GM18870 (cell line): Measurements from ENCODE around the gene MELTF.

Experiments used
- ATAC-seq: cut with Tn5 transposase; IDR thresholded peaks from one replicate; pipeline ENCODE4 v1.9.1; 2021; ENCODE audit warnings: moderate library complexity; ENCODE audit not compliant: unreplicated experiment

The MELTF gene

GRCh38 chr3:196995027-196995426, 34.6 kb downstream of the MELTF start:
- ATAC-seq: no peak

- ATAC-seq: no peak
These were observed 35.6 kb downstream of the MELTF start for GRCh38 chr3:196994056-196994455.

- ATAC-seq: no peak
These were observed 37.1 kb downstream of the MELTF start for GRCh38 chr3:196992461-196993065.

DNA sequence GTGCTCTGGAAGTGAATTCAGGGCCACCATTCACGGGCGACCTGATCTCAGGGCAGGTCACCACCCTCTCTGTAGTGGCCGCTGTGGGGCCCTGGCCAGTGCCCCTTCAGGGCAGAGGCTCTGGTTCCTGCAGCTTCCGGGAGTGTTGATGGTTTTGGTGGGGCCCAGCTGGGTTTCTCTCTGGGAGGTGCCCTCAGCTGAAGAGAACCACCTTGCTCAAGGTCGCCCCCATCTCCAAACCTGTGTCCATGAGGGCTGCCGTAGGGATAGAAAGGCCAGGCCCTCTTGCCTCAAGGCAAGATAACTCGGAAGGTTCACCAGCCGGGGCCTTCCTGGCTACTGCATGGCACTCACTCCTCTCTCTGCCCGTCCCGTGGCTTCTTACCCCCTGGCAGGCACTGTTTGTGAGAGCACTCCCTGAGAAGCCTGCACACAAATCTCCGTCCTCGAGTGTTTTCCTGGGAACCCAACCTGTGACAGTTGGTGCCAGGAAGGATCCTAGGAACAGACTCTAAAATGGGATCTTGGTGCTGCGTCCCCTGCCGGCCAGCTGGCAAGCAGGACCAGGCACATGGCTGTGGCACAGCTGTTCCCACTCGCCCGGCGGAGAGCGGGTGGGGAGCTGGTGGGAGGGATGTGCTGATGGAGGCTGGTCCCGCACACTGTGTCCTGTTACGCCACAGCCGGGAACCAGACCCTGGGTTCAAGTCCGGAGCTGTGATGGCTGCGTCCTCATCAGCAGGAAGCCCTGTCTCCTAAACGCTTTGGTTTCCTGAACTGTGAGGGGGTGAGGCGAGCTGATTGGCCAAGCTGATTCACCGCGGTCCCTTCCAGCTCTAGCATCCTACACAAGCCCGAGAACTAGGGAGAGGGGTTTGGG, 37.8 kb downstream of the MELTF start:
- no peak for ATAC-seq

- ATAC-seq: no peak
These were observed 39.0 kb downstream of the MELTF start for GRCh38 chr3:196990601-196991007.

DNA sequence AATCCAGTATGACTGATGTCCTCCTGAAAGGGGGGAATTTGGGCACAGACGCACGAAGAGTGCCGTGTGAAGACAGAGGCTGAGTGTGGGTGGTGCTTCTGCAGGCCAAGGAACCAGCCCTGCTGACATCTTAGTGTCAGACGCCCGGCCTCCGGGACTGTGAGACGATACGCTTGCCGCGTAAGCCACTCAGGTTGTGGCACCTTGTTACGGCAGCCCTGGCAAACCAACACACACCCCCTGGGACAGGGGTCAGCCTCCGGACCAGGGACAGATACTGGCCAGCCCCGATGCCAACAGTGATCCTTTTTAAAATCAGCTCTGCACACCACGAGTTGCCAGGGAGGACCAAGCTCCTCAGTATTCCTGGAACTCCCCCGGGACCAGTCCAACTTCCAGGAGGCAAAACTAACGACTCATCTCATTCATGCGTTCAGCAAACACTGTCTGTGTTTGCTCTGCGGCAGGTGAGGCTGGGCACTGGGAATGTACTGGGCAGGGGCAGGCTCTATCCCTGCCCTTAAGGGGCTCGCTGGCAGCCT, 39.8 kb downstream of the MELTF start:
- no peak for ATAC-seq

- ATAC-seq: no peak
These were observed 41.2 kb downstream of the MELTF start for GRCh38 chr3:196988241-196989029.

DNA sequence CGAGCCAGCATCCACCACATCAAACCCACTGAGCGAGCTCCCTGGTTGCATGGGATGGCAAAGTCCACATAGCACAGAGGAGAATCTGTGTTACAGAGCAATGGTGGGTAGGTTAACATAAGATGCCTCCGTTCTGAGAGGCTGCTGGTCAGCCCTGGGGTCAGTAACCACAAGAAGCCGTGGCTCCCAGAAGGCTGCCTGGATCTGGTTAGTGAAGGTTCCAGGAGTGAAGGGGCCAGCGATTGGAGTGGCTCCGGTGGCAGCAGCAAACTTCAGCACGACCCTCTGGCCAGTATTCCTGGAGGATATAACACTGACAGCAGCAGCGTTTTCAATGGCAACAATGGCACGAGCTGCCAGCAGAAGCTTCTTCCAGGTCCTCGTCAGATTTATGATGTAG, 42.6 kb downstream of the MELTF start:
- no peak for ATAC-seq

DNA sequence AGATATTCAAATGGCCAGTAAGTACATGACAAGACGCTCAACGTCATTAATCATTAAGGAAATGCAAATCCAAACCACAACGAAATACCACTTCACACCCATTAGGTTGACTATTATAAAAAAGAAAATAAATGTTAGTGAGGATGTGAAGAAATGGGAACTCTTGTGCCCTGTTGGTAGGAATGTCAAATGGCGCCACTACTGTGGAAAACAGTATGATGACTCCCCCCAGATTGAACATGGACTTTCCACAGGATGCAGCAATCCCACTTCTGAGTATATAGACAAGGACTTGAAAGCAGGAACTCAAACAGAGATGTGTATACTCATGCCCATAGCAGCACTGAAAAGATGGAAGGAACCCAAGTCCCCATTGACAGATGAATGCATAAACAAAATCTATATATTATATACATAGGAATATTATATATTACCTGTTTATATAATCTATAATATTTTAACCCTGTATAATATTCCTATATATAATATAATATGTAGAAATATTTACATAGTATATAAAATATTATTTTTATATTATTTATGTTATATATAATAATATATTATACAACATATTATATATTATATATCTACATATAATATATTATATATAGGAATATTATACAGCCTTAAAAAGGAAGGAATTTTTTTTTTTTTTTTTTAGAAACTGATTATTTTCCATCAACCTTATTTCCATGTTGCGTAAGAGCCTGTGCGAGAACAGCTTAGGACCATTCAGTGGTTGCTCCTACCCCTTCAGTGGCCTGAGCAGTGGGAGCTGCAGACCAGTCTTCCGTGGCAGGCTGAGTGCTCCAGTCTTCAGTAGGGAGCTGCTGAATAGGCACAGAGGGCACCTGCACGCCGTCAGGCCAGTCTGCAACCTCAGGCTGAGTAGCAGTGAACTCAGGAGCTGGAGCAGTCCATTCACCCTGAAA, 43.4 kb downstream of the MELTF start:
- no peak for ATAC-seq

GRCh38 chr3:196985298-196985697, 44.3 kb downstream of the MELTF start:
- ATAC-seq: no peak

GRCh38 chr3:196983186-196983585, 46.4 kb downstream of the MELTF start:
- no peak for ATAC-seq

GRCh38 chr3:196981657-196982056, 48.0 kb downstream of the MELTF start:
- no peak for ATAC-seq

GRCh38 chr3:196979545-196979944, 50.1 kb downstream of the MELTF start:
- no peak for ATAC-seq

GRCh38 chr3:196976941-196977340, 52.7 kb downstream of the MELTF start:
- no peak for ATAC-seq

GRCh38 chr3:196975349-196975748, 54.3 kb downstream of the MELTF start:
- ATAC-seq: no peak

- ATAC-seq: no peak
These were observed 55.0 kb downstream of the MELTF start for GRCh38 chr3:196974661-196975060.

- no peak for ATAC-seq
These were observed 58.4 kb downstream of the MELTF start for GRCh38 chr3:196971094-196971698.

GRCh38 chr3:196970547-196971093, 59.0 kb downstream of the MELTF start:
- no peak for ATAC-seq

DNA sequence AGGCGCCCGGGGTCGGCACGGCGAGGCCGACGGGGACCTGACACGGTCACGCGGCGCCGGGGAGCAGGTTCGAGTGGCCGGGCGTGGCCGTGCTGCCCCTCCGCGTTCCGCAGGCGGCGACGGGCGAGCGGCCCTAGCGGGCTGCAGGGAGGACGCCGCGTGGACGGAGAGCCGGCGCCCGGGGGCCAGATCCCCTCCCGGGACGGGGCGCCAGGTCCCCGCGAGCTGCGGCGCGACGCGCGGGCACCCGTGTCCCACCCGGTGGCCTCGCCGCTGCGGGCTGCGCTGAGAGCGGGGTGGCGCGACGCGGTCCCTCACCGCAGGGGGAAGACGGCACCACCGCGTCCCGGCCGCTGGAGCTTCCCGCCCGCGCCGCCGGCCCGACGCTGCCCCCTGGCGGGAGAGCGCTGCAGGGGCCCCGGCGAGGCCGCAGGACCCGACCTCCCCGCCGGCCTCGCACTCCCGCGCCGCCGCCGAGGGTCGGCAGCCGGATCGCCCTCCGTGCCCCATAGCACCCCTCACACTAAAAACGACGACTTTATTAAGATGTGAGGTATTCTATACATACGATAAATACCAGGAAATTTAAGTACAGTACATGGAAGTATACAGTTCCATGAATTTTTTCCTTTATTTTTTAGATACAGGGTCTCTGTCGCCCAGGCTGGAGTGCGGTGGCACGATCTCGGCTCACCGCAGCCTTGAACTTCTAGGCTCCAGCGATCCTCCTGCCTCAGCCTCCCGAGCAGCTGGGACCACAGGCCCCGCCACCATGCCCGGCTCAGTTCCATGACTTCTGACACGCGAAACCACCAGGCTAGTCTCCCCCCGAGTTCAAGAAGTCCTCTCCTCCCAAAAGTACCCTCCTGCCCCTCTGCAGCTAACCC, 59.7 kb downstream of the MELTF start:
- ATAC-seq: no peak
